PFSK-1 (cell line): ENCODE measurements around the gene PAX8.

Experiments used
- POLR2AphosphoS5 ChIP-seq: IDR thresholded peaks from 2 replicates; pipeline ENCODE4 v1.6.1; 2012; ENCODE audit warnings: low read depth, mild to moderate bottlenecking, control low read depth, low read length, moderate library complexity
- REST ChIP-seq, 2 experiments: IDR thresholded peaks; 2 replicates each; pipeline versions ENCODE4 v1.6.1 to v1.8.0; 2011 to 2012; ENCODE audit warnings: low read depth in 2 of 2, low read length in 2 of 2, control low read depth in 1 of 2, inconsistent platforms in 1 of 2, mild to moderate bottlenecking in 1 of 2, moderate library complexity in 1 of 2; ENCODE audit not compliant: insufficient read depth in 1 of 2
- SIN3A ChIP-seq: IDR thresholded peaks from 2 replicates; pipeline ENCODE4 v1.6.1; 2012; ENCODE audit warnings: mild to moderate bottlenecking, low read length, moderate library complexity, borderline replicate concordance; ENCODE audit not compliant: insufficient read depth

GRCh38 chr2:113202305-113203216 lies 76.2 kb downstream of the PAX8 start:
- no peak for TF ChIP-seq SIN3A
- TF ChIP-seq POLR2AphosphoS5: no peak
- no peak for TF ChIP-seq REST (IDR thresholded peaks at IDR 0.05; ENCODE audit: insufficient read depth in 1 of 2, low read depth in 2 of 2, low read length in 2 of 2)
